ENCODE measurements around the gene UPP1. TPM values are rescaled to one million over a fixed set of nuclear protein-coding genes. Genes with fewer than 3 reads are reported as not detected.
"Not testable (repeated sequence)": the region's sequence is repeated elsewhere in the genome, so short reads cannot be mapped to it uniquely, and the experiment has no call there.

UPP1 gene
- total RNA-seq, 1 experiment from 2014 or later = 140 TPM

- in situ Hi-C loops (cut with HindIII; ENCODE audit: low pct_unique_long_range_greater_than_20kb, low sequenced_read_pairs) = no loop called here
- no peak for DNase-seq (ENCODE audit: low read depth, low spot score)
Measured at GRCh38 chr7:48105045-48105444, 16.0 kb downstream of the UPP1 start.

GRCh38 chr7:48106906-48107659 is 18.0 kb downstream of the UPP1 start:
- no peak for DNase-seq (ENCODE audit: low read depth, low spot score)
- in situ Hi-C loops (cut with HindIII; ENCODE audit: low pct_unique_long_range_greater_than_20kb, low sequenced_read_pairs) = no loop called here

- in situ Hi-C loops (cut with HindIII; ENCODE audit: low pct_unique_long_range_greater_than_20kb, low sequenced_read_pairs) = no loop called here
- DNase-seq (ENCODE audit: low read depth, low spot score) = no peak
Measured at GRCh38 chr7:48107926-48108472, 18.9 kb downstream of the UPP1 start.

- peak; percentile 55 for DNase-seq (ENCODE audit: low read depth, low spot score)
- in situ Hi-C loops (cut with HindIII; ENCODE audit: low pct_unique_long_range_greater_than_20kb, low sequenced_read_pairs) = no loop called here
Measured at GRCh38 chr7:48108959-48109847, 20.1 kb downstream of the UPP1 start.

- peak; percentile 83 for DNase-seq (ENCODE audit: low read depth, low spot score)
- in situ Hi-C loops (cut with HindIII; ENCODE audit: low pct_unique_long_range_greater_than_20kb, low sequenced_read_pairs) = no loop called here
Measured at GRCh38 chr7:48109848-48110663, 21.0 kb downstream of the UPP1 start.

GRCh38 chr7:48110868-48111267 is 21.8 kb downstream of the UPP1 start:
- no peak for DNase-seq (ENCODE audit: low read depth, low spot score)
- in situ Hi-C loops (cut with HindIII; ENCODE audit: low pct_unique_long_range_greater_than_20kb, low sequenced_read_pairs) = no loop called here

- in situ Hi-C loops (cut with HindIII; ENCODE audit: low pct_unique_long_range_greater_than_20kb, low sequenced_read_pairs) = no loop called here
- DNase-seq (ENCODE audit: low read depth, low spot score) = no peak
Measured at GRCh38 chr7:48111596-48111995, 22.5 kb downstream of the UPP1 start.

- in situ Hi-C loops (cut with HindIII; ENCODE audit: low pct_unique_long_range_greater_than_20kb, low sequenced_read_pairs) = no loop called here
- no peak for DNase-seq (ENCODE audit: low read depth, low spot score)
Measured at GRCh38 chr7:48112401-48113165, 23.5 kb downstream of the UPP1 start.

GRCh38 chr7:48113275-48113674 is 24.2 kb downstream of the UPP1 start:
- DNase-seq (ENCODE audit: low read depth, low spot score) = no peak
- in situ Hi-C loops (cut with HindIII; ENCODE audit: low pct_unique_long_range_greater_than_20kb, low sequenced_read_pairs) = no loop called here

GRCh38 chr7:48114115-48114514 is 25.1 kb downstream of the UPP1 start:
- in situ Hi-C loops (cut with HindIII; ENCODE audit: low pct_unique_long_range_greater_than_20kb, low sequenced_read_pairs) = no loop called here
- DNase-seq (ENCODE audit: low read depth, low spot score) = no peak

- in situ Hi-C loops (cut with HindIII; ENCODE audit: low pct_unique_long_range_greater_than_20kb, low sequenced_read_pairs) = no loop called here
Measured at GRCh38 chr7:48114589-48114988, 25.5 kb downstream of the UPP1 start.

GRCh38 chr7:48116043-48116442 is 27.0 kb downstream of the UPP1 start:
- no peak for DNase-seq (ENCODE audit: low read depth, low spot score)
- in situ Hi-C loops (cut with HindIII; ENCODE audit: low pct_unique_long_range_greater_than_20kb, low sequenced_read_pairs) = no loop called here

More at GRCh38 chr7:48114589-48114988, 25.5 kb downstream of the UPP1 start:
- no peak for DNase-seq (ENCODE audit: low read depth, low spot score)

- in situ Hi-C loops (cut with HindIII; ENCODE audit: low pct_unique_long_range_greater_than_20kb, low sequenced_read_pairs) = no loop called here
- no peak for DNase-seq (ENCODE audit: low read depth, low spot score)
Measured at GRCh38 chr7:48118041-48118440, 29.0 kb downstream of the UPP1 start.

- DNase-seq (ENCODE audit: low read depth, low spot score); in situ Hi-C loops (cut with HindIII; ENCODE audit: low pct_unique_long_range_greater_than_20kb, low sequenced_read_pairs): not testable (repeated sequence)
Measured at GRCh38 chr7:48120536-48120935, 31.5 kb downstream of the UPP1 start.

GRCh38 chr7:48126037-48126436 is 37.0 kb downstream of the UPP1 start:
- in situ Hi-C loops (cut with HindIII; ENCODE audit: low pct_unique_long_range_greater_than_20kb, low sequenced_read_pairs) = no loop called here
- no peak for DNase-seq (ENCODE audit: low read depth, low spot score)

- in situ Hi-C loops (cut with HindIII; ENCODE audit: low pct_unique_long_range_greater_than_20kb, low sequenced_read_pairs) = no loop called here
- no peak for DNase-seq (ENCODE audit: low read depth, low spot score)
Measured at GRCh38 chr7:48130658-48131108, 41.6 kb downstream of the UPP1 start.

GRCh38 chr7:48132792-48133191 is 43.7 kb downstream of the UPP1 start:
- in situ Hi-C loops (cut with HindIII; ENCODE audit: low pct_unique_long_range_greater_than_20kb, low sequenced_read_pairs) = no loop called here

More at GRCh38 chr7:48132792-48133191, 43.7 kb downstream of the UPP1 start:
- DNase-seq (ENCODE audit: low read depth, low spot score) = no peak

All from SK-MEL-5 (cell line).